Smooth muscle cell (in vitro differentiated cells): ENCODE data around the gene BCR. TPM values are rescaled to one million over a fixed set of nuclear protein-coding genes. Genes with fewer than 3 reads are reported as not detected.

Source experiments
- DNase-seq: peaks from one replicate; lab custom pipeline; 2025; ENCODE audit not compliant: unreplicated experiment; lab: John Stamatoyannopoulos, UW
- H2AFZ ChIP-seq: fragments of 200-600 bp; sonication (generic); 2 replicates; pipeline ENCODE4 v1.6.0; 2016; ENCODE audit warnings: antibody characterized with exemption, low read depth, mild to moderate bottlenecking
- H3F3A ChIP-seq: fragments of 200-600 bp; sonication (generic); 2 replicates; pipeline ENCODE4 v1.6.0; 2017; ENCODE audit warnings: antibody characterized with exemption, low read depth
- H3K27ac ChIP-seq: fragments of 200-600 bp; sonication (generic); 2 replicates; pipeline ENCODE4 v1.5.1; 2016; ENCODE audit warnings: low read depth, mild to moderate bottlenecking
- H3K27me3 ChIP-seq: fragments of 200-600 bp; sonication (generic); 2 replicates; pipeline ENCODE4 v1.6.1; 2016; ENCODE audit warnings: low read depth, mild to moderate bottlenecking
- H3K36me3 ChIP-seq: fragments of 200-600 bp; sonication (generic); 2 replicates; pipeline ENCODE4 v1.5.1; 2016; ENCODE audit warnings: low read depth
- H3K4me1 ChIP-seq: fragments of 200-600 bp; sonication (generic); 2 replicates; pipeline ENCODE4 v1.5.1; 2016; ENCODE audit warnings: low read depth
- H3K4me2 ChIP-seq: fragments of 200-600 bp; sonication (generic); 2 replicates; pipeline ENCODE4 v1.6.0; 2016; ENCODE audit warnings: mild to moderate bottlenecking
- H3K4me3 ChIP-seq: fragments of 200-600 bp; sonication (generic); 2 replicates; pipeline ENCODE4 v1.5.1; 2016; ENCODE audit warnings: mild to moderate bottlenecking
- H3K79me2 ChIP-seq: fragments of 200-600 bp; sonication (generic); 2 replicates; pipeline ENCODE4 v1.6.0; 2016; ENCODE audit warnings: low read depth, mild to moderate bottlenecking
- H3K9ac ChIP-seq: fragments of 200-600 bp; sonication (generic); 2 replicates; pipeline ENCODE4 v1.6.0; 2016; ENCODE audit warnings: low read depth
- H3K9me3 ChIP-seq: fragments of 200-600 bp; sonication (generic); replicated peaks from 2 replicates; pipeline ENCODE4 v1.5.1; 2016; ENCODE audit warnings: low read depth
- H4K20me1 ChIP-seq: fragments of 200-600 bp; sonication (generic); 2 replicates; pipeline ENCODE4 v1.6.0; 2016; ENCODE audit warnings: low read depth
- WGBS: methylation state at CpG from one replicate; pipeline ENCODE4 v1.1.7; 2016; ENCODE audit warnings: low lambda C conversion rate; 5-methylcytosine and 5-hydroxymethylcytosine counted together
- polyA plus RNA-seq: library from polyadenylated mRNA; unstranded; fragments of >200 nt; fragmentation: Nextera tagmentation; extraction: Ambion mirVana; gene quantifications from 2 replicates; pipeline ENCODE4 v1.2.1, GENCODE V29; 2016
- total RNA-seq: library from RNA; depleted of rRNA; stranded (reverse); fragments of >200 nt; gene quantifications from 2 replicates; pipeline ENCODE4 v1.2.3, GENCODE V29; 2014
- TF ChIP-seq, protein P1 (sequence below): fragments of 200-600 bp; sonication (generic); IDR thresholded peaks from 2 replicates; pipeline ENCODE4 v1.5.1; 2017; ENCODE audit warnings: borderline replicate concordance, mild to moderate bottlenecking, antibody characterized with exemption; ENCODE audit not compliant: insufficient read depth, poor library complexity, severe bottlenecking

Gene BCR
- total and polyA plus RNA-seq, 2 experiments from 2014 or later, result 11.1 to 13.4 TPM

DNA sequence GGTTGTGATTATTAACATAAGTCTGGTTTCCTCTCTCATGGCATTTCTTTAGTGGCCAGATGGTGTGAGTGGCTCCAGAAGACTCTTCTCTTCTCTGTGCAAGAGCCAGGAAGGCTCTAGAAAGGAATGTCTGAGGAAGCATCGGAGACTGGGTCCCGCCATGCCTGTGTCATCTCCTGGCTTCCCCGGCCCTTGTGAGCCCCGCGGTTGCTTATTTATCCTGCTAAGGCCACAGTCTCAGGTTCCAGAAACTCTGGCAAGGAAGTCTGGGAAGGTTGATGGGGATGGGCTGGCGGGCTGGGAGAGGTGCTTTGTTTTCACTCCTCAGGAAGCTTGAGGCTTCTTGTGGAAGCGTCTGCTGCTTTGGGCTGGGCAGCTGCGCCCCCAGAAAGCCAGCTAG, 18.9 kb downstream of the BCR start:
- 74% methylated on average over 8 of the region's 8 CpGs for WGBS
- TF ChIP-seq, protein P1, sequence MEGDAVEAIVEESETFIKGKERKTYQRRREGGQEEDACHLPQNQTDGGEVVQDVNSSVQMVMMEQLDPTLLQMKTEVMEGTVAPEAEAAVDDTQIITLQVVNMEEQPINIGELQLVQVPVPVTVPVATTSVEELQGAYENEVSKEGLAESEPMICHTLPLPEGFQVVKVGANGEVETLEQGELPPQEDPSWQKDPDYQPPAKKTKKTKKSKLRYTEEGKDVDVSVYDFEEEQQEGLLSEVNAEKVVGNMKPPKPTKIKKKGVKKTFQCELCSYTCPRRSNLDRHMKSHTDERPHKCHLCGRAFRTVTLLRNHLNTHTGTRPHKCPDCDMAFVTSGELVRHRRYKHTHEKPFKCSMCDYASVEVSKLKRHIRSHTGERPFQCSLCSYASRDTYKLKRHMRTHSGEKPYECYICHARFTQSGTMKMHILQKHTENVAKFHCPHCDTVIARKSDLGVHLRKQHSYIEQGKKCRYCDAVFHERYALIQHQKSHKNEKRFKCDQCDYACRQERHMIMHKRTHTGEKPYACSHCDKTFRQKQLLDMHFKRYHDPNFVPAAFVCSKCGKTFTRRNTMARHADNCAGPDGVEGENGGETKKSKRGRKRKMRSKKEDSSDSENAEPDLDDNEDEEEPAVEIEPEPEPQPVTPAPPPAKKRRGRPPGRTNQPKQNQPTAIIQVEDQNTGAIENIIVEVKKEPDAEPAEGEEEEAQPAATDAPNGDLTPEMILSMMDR, result no peak
- H3K4me2 ChIP-seq, result no peak overlapping the region
- H3K27ac ChIP-seq, result no peak overlapping the region
- H2AFZ ChIP-seq, result no peak overlapping the region
- H3K36me3 ChIP-seq, result no peaks in the 10 kb centered on the region
- peaks cover 7% of the 10 kb centered on the region for H3K4me1 ChIP-seq
- H3K27me3 ChIP-seq, result no peaks in the 10 kb centered on the region
- no peak for DNase-seq
- peaks cover 97% of the 10 kb centered on the region for H4K20me1 ChIP-seq
- no peaks in the 10 kb centered on the region for H3K9me3 ChIP-seq
- peaks cover 44% of the 10 kb centered on the region for H3K79me2 ChIP-seq
- no peak overlapping the region for H3K9ac ChIP-seq
- no peak overlapping the region for H3K4me3 ChIP-seq
- no peaks in the 10 kb centered on the region for H3F3A ChIP-seq

DNA sequence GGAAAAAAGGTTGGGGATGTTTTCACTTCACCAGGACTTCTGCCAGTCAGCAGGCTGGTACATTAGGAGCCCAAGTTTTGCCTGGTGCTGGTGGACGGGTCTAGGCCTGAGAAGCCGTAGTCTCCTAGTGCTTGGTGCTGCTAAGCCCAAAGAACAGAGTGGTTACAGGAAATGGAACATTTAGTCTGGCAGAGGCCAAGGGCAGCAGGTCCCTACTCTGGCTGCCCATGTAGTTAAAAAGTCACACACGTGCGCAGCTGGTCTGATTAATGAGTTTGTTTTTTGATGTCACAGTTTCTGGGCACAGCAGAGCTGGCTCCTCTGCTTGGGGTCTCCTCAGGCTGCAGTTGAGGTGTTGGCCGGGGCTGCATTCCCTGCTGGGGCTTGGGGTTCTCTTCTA, 20.6 kb downstream of the BCR start:
- Histone ChIP-seq H3K36me3 (no peaks in the 10 kb centered on the region), H3K9ac (no peak overlapping the region), H3K27ac (no peak overlapping the region), H2AFZ (no peak overlapping the region), H3K4me1 (peaks cover 7% of the 10 kb centered on the region), H3K4me3 (no peak overlapping the region), H3F3A (no peaks in the 10 kb centered on the region), H3K27me3 (no peaks in the 10 kb centered on the region), H3K79me2 (peaks cover 38% of the 10 kb centered on the region), H3K4me2 (no peak overlapping the region), H4K20me1 (peaks cover 97% of the 10 kb centered on the region), H3K9me3 (no peaks in the 10 kb centered on the region)
- no peak for DNase-seq
- TF ChIP-seq, protein P1, result no peak
- WGBS, result 97% methylated on average over 5 of the region's 5 CpGs

DNA sequence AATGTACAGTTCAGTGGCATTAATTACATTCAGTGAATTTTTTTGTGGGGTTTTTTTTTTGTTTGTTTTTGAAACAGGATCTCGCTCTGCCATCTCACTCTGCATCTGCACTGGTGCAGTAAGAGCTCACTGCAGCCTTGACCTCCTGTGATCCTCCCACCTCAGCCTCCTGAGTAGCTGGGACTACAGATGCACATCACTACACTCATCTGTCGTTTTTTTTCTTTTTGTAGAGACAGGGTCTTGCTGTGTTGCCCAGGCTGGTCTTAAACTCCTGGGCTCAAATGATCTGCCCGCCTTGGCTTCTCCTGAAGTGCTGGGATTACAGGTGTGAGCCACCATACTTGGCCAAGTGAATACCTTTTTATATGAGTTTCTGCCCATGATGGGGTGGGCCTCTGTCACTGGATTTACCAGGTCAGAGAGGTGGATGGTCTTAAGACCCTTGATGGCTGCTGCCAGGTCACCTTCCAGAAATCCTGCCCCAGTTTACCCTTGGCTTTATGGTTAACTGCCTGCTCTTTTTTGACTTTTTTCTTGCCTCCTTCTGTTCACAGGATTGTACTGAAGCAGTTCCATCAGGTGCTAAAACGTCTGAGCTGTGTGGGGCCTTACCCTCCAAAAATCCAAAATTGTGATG, 22.6 kb downstream of the BCR start:
- Histone ChIP-seq H3K27me3 (no peaks in the 10 kb centered on the region), H3F3A (no peaks in the 10 kb centered on the region), H2AFZ (no peak overlapping the region), H3K4me2 (no peak overlapping the region), H3K4me3 (no peak overlapping the region), H3K36me3 (no peaks in the 10 kb centered on the region), H3K79me2 (peaks cover 19% of the 10 kb centered on the region), H3K27ac (no peak overlapping the region), H4K20me1 (peaks cover 96% of the 10 kb centered on the region), H3K9ac (no peak overlapping the region), H3K9me3 (no peaks in the 10 kb centered on the region), H3K4me1 (peaks cover 7% of the 10 kb centered on the region)
- TF ChIP-seq, protein P1, result no peak
- DNase-seq, result no peak
- WGBS, result 88% methylated on average over 4 of the region's 4 CpGs
